Natural killer cell (primary cell): ENCODE data around the gene FBXW5. TPM values are rescaled to one million over a fixed set of nuclear protein-coding genes. Genes with fewer than 3 reads are reported as not detected.

Experiments
- ATAC-seq, 3 donors: fragments of 150-1000 bp in 2 of 3; fragments of 200-7000 bp in 1 of 3; cut with Tn5 transposase; 1 replicate in 1 of 3; 2 replicates in 2 of 3; pipeline ENCODE4 v1.10.0; 2021; ENCODE audit warnings: mild to moderate bottlenecking in 2 of 3, moderate library complexity in 2 of 3
- DNase-seq, 2 donors: peaks; one replicate each; pipeline versions ENCODE4 v3.0.0 to v3.0.0-alpha.2; 2013 to 2021; ENCODE audit warnings: mixed read lengths in 1 of 2
- H3K27ac ChIP-seq: one replicate; pipeline ENCODE4 v1.5.1; 2013; ENCODE audit warnings: mild to moderate bottlenecking, low read length
- H3K27me3 ChIP-seq: one replicate; pipeline ENCODE4 v1.6.1; 2013; ENCODE audit warnings: low read length; ENCODE audit not compliant: control insufficient read depth, insufficient read depth
- H3K36me3 ChIP-seq: one replicate; pipeline ENCODE4 v1.6.1; 2013; ENCODE audit warnings: low read length; ENCODE audit not compliant: control insufficient read depth, insufficient read depth
- H3K4me1 ChIP-seq: one replicate; pipeline ENCODE4 v1.6.1; 2013; ENCODE audit warnings: low read length; ENCODE audit not compliant: control insufficient read depth, insufficient read depth
- H3K4me3 ChIP-seq: one replicate; pipeline ENCODE4 v1.5.1; 2013; ENCODE audit warnings: low read length
- H3K9me3 ChIP-seq: one replicate; pipeline ENCODE4 v1.6.1; 2013; ENCODE audit warnings: low read length; ENCODE audit not compliant: control insufficient read depth, insufficient read depth
- H3K27ac Mint-ChIP-seq, 2 donors: one replicate each; pipeline ENCODE4 v1.8.0; 2022; ENCODE audit warnings: mild to moderate bottlenecking in 2 of 2, mixed read lengths in 2 of 2, moderate library complexity in 1 of 2
- H3K27me3 Mint-ChIP-seq, 2 donors: one replicate each; pipeline ENCODE4 v1.8.0; 2022; ENCODE audit warnings: low read depth in 2 of 2, mixed read lengths in 2 of 2
- H3K36me3 Mint-ChIP-seq: one replicate; pipeline ENCODE4 v1.8.0; 2022; ENCODE audit warnings: mixed read lengths
- H3K4me1 Mint-ChIP-seq, 2 donors: one replicate each; pipeline ENCODE4 v1.8.0; 2022; ENCODE audit warnings: mixed read lengths in 2 of 2
- H3K4me3 Mint-ChIP-seq: one replicate; pipeline ENCODE4 v1.8.0; 2022; ENCODE audit warnings: mild to moderate bottlenecking, moderate library complexity, mixed read lengths
- H3K9me3 Mint-ChIP-seq, 2 donors: one replicate each; pipeline ENCODE4 v1.8.0; 2022; ENCODE audit warnings: mixed read lengths in 2 of 2
- CTCF ChIP-seq: fragments of 200-600 bp; IDR thresholded peaks from one replicate; pipeline ENCODE4 v1.8.0; 2022; ENCODE audit warnings: antibody characterized with exemption
- WGBS: methylation state at CpG from one replicate; pipeline ENCODE4 v1.1.7; 2013; ENCODE audit warnings: missing lambda C conversion rate; ENCODE audit not compliant: insufficient coverage; 5-methylcytosine and 5-hydroxymethylcytosine counted together
- intact Hi-C: fragments of 100-400 bp; cut with micrococcal nuclease; formaldehyde crosslinking; loops from one replicate; pipeline ENCODE4 v1.14.2; 2022
- total RNA-seq, 4 donors: library from RNA; stranded (reverse); fragments of 120-200 nt in 1 of 4; gene quantifications; one replicate each; pipeline versions ENCODE4 v1.2.3 to v1.2.4, GENCODE V29; 2013 to 2022

The FBXW5 gene
- total RNA-seq, 3 donors from 2014 or later (not counting 1 experiment from before 2014, with no cell fraction given), result 117 to 144 (median 136) TPM

GRCh38 chr9:136937186-136938001 lies 7.1 kb downstream of the FBXW5 start:
- H3K9me3 Mint-ChIP-seq, result no peaks in the 10 kb centered on the region
- WGBS, result 91% methylated on average over 15 of the region's 15 CpGs
- H3K27ac ChIP-seq, result no peak overlapping the region

GRCh38 chr9:136936645-136937170 lies 7.8 kb downstream of the FBXW5 start:
- intact Hi-C loops, result no loop called here
- H3K27me3 Mint-ChIP-seq, result no peaks in the 10 kb centered on the region

More at GRCh38 chr9:136937186-136938001, 7.1 kb downstream of the FBXW5 start:
- Histone ChIP-seq H3K4me1 (peaks cover 3% of the 10 kb centered on the region), H3K9me3 (no peaks in the 10 kb centered on the region), H3K4me3 (no peak overlapping the region), H3K36me3 (peaks cover 33% of the 10 kb centered on the region), H3K27me3 (no peaks in the 10 kb centered on the region)
- no peak for TF ChIP-seq CTCF
- no peak for ATAC-seq
- Mint-ChIP-seq H3K4me3 (no peak overlapping the region), H3K36me3 (no peaks in the 10 kb centered on the region), H3K4me1 (peaks cover 22 to 32% of the 10 kb centered on the region in 2 donors), H3K27ac (no peak overlapping the region), H3K27me3 (no peaks in the 10 kb centered on the region)
- intact Hi-C loops, result no loop called here
- DNase-seq, result no peak

GRCh38 chr9:136935651-136936050 lies 8.9 kb downstream of the FBXW5 start:
- Histone ChIP-seq H3K4me3 (no peak overlapping the region), H3K9me3 (no peaks in the 10 kb centered on the region), H3K4me1 (no peaks in the 10 kb centered on the region), H3K27me3 (no peaks in the 10 kb centered on the region), H3K36me3 (peaks cover 16% of the 10 kb centered on the region), H3K27ac (no peak overlapping the region)
- DNase-seq, result no peak
- peaks cover 22 to 32% of the 10 kb centered on the region in 2 donors for H3K4me1 Mint-ChIP-seq
- H3K9me3 Mint-ChIP-seq, result no peaks in the 10 kb centered on the region
- WGBS, result 63% methylated on average over 3 of the region's 3 CpGs
- intact Hi-C loops, result no loop called here
- no peak for ATAC-seq
- no peak overlapping the region for H3K4me3 Mint-ChIP-seq
- TF ChIP-seq CTCF, result no peak
- no peak overlapping the region for H3K27ac Mint-ChIP-seq
- H3K27me3 Mint-ChIP-seq, result no peaks in the 10 kb centered on the region
- no peaks in the 10 kb centered on the region for H3K36me3 Mint-ChIP-seq

More at GRCh38 chr9:136936645-136937170, 7.8 kb downstream of the FBXW5 start:
- H3K4me1 ChIP-seq, result peaks cover under 1% of the 10 kb centered on the region
- H3K27me3 ChIP-seq, result no peaks in the 10 kb centered on the region
- peaks cover 22 to 32% of the 10 kb centered on the region in 2 donors for H3K4me1 Mint-ChIP-seq
- ATAC-seq (no peak), DNase-seq (no peak)
- WGBS, result 83% methylated on average over 8 of the region's 8 CpGs
- H3K9me3 ChIP-seq, result no peaks in the 10 kb centered on the region
- H3K27ac ChIP-seq, result no peak overlapping the region
- peaks cover 26% of the 10 kb centered on the region for H3K36me3 ChIP-seq
- TF ChIP-seq CTCF, result no peak
- H3K4me3 ChIP-seq, result no peak overlapping the region
- peak overlapping the region in 1 of 2 donors; percentile 73 for H3K27ac Mint-ChIP-seq
- no peaks in the 10 kb centered on the region for H3K36me3 Mint-ChIP-seq
- H3K9me3 Mint-ChIP-seq, result no peaks in the 10 kb centered on the region
- no peak overlapping the region for H3K4me3 Mint-ChIP-seq
